DOHH2 (cell line): Measurements from ENCODE around the gene AATF.

Experiments used
- H3F3A ChIP-seq: fragments of 200-600 bp; sonication (generic), shearing (Covaris generic); 2 replicates; pipeline ENCODE4 v1.6.0; 2016; ENCODE audit warnings: antibody characterized with exemption, mild to moderate bottlenecking; ENCODE audit not compliant: control insufficient read depth, insufficient read depth
- H3K27ac ChIP-seq: fragments of 200-600 bp; sonication (generic); 2 replicates; pipeline ENCODE4 v1.5.1; 2014; ENCODE audit warnings: low read depth, mild to moderate bottlenecking, low read length, moderate library complexity
- H3K27me3 ChIP-seq: fragments of 200-600 bp; sonication (generic); 2 replicates; pipeline ENCODE4 v1.6.1; 2014; ENCODE audit warnings: mild to moderate bottlenecking, low read length, mixed read lengths; ENCODE audit not compliant: control insufficient read depth
- H3K36me3 ChIP-seq: fragments of 200-600 bp; sonication (generic); 2 replicates; pipeline ENCODE4 v1.6.1; 2014; ENCODE audit warnings: mild to moderate bottlenecking, low read length, moderate library complexity, mixed read lengths; ENCODE audit not compliant: control insufficient read depth
- H3K4me1 ChIP-seq: fragments of 200-600 bp; sonication (generic); 2 replicates; pipeline ENCODE4 v1.6.1; 2014; ENCODE audit warnings: mild to moderate bottlenecking, low read length, mixed read lengths; ENCODE audit not compliant: control insufficient read depth
- H3K4me2 ChIP-seq: fragments of 200-600 bp; sonication (generic); 2 replicates; pipeline ENCODE4 v1.6.0; 2014; ENCODE audit warnings: mild to moderate bottlenecking, low read length, moderate library complexity
- H3K4me3 ChIP-seq: fragments of 200-600 bp; sonication (generic); 2 replicates; pipeline ENCODE4 v1.5.1; 2014; ENCODE audit warnings: mild to moderate bottlenecking, low read length, mixed read lengths
- H3K79me2 ChIP-seq: fragments of 200-600 bp; sonication (generic); 2 replicates; pipeline ENCODE4 v1.6.1; 2014; ENCODE audit warnings: mild to moderate bottlenecking, low read length, mixed read lengths; ENCODE audit not compliant: control insufficient read depth
- H3K9me2 ChIP-seq: fragments of 200-600 bp; sonication (generic); replicated peaks from 2 replicates; pipeline ENCODE4 v1.6.1; 2014; ENCODE audit warnings: mild to moderate bottlenecking, low read length, mixed read lengths; ENCODE audit not compliant: control insufficient read depth
- H3K9me3 ChIP-seq: fragments of 200-600 bp; sonication (generic); 2 replicates; pipeline ENCODE4 v1.6.1; 2014; ENCODE audit warnings: antibody characterized with exemption, low read length, mixed read lengths; ENCODE audit not compliant: control insufficient read depth, insufficient read depth
- H4K20me1 ChIP-seq: fragments of 200-600 bp; sonication (generic); 2 replicates; pipeline ENCODE4 v1.6.0; 2014; ENCODE audit warnings: low read depth, mild to moderate bottlenecking, antibody characterized with exemption, low read length, moderate library complexity; ENCODE audit not compliant: control insufficient read depth, insufficient read depth
- CTCF ChIP-seq: fragments of 200-600 bp; sonication (generic); IDR thresholded peaks from one replicate; pipeline ENCODE4 v1.5.1; 2014; ENCODE audit warnings: antibody characterized with exemption, mild to moderate bottlenecking, low read depth, low read length; ENCODE audit not compliant: poor library complexity, severe bottlenecking
- EZH2phosphoT487 ChIP-seq: fragments of 200-600 bp; sonication (generic); IDR thresholded peaks from 2 replicates; pipeline ENCODE4 v1.6.1; 2017; ENCODE audit warnings: borderline replicate concordance, mild to moderate bottlenecking, antibody characterized with exemption, low read length, moderate library complexity, mixed read lengths

AATF gene

GRCh38 chr17:37065486-37066321, 117.0 kb downstream of the AATF start:
- no peaks in the 10 kb centered on the region for H4K20me1 ChIP-seq
- H3K4me2 ChIP-seq: no peak overlapping the region
- H3K27ac ChIP-seq: no peak overlapping the region
- H3K4me1 ChIP-seq: no peaks in the 10 kb centered on the region
- no peak overlapping the region for H3K4me3 ChIP-seq
- H3K9me2 ChIP-seq: no peaks in the 10 kb centered on the region
- peaks cover 1% of the 10 kb centered on the region; the same call in 1 of the 2 replicates for H3F3A ChIP-seq
- TF ChIP-seq CTCF (no peak), EZH2phosphoT487 (no peak)
- no peaks in the 10 kb centered on the region for H3K36me3 ChIP-seq
- 0 out of 2 replicates have a peak, but pooled peaks cover 2% of the 10 kb centered on the region for H3K27me3 ChIP-seq
- H3K79me2 ChIP-seq: no peaks in the 10 kb centered on the region
- no peaks in the 10 kb centered on the region for H3K9me3 ChIP-seq

GRCh38 chr17:37066322-37067255, 117.8 kb downstream of the AATF start:
- H3K4me1 ChIP-seq: no peaks in the 10 kb centered on the region
- no peaks in the 10 kb centered on the region for H4K20me1 ChIP-seq
- no peak overlapping the region for H3K27ac ChIP-seq
- H3F3A ChIP-seq: no peaks in the 10 kb centered on the region
- H3K4me2 ChIP-seq: no peak overlapping the region
- H3K4me3 ChIP-seq: no peak overlapping the region
- no peaks in the 10 kb centered on the region for H3K36me3 ChIP-seq
- TF ChIP-seq CTCF: no peak
- no peak for TF ChIP-seq EZH2phosphoT487
- no peaks in the 10 kb centered on the region for H3K9me2 ChIP-seq
- 0 out of 2 replicates have a peak, but pooled peaks cover 2% of the 10 kb centered on the region for H3K27me3 ChIP-seq
- H3K9me3 ChIP-seq: no peaks in the 10 kb centered on the region
- no peaks in the 10 kb centered on the region for H3K79me2 ChIP-seq

GRCh38 chr17:37067555-37068111, 118.9 kb downstream of the AATF start:
- Histone ChIP-seq H3K4me3 (no peak overlapping the region), H3F3A (no peaks in the 10 kb centered on the region), H3K9me2 (no peaks in the 10 kb centered on the region), H3K79me2 (no peaks in the 10 kb centered on the region), H3K36me3 (no peaks in the 10 kb centered on the region), H3K4me2 (no peak overlapping the region), H3K9me3 (no peaks in the 10 kb centered on the region), H3K27me3 (0 out of 2 replicates have a peak, but pooled peaks cover 2% of the 10 kb centered on the region), H3K4me1 (no peaks in the 10 kb centered on the region), H3K27ac (no peak overlapping the region), H4K20me1 (no peaks in the 10 kb centered on the region)
- no peak for TF ChIP-seq CTCF
- no peak for TF ChIP-seq EZH2phosphoT487
